Hepatocyte (in vitro differentiated cells): Measurements from ENCODE around the gene FBN1. TPM values are rescaled to one million over a fixed set of nuclear protein-coding genes. Genes with fewer than 3 reads are reported as not detected.

ENCODE experiments used
- DNase-seq: peaks from one replicate; pipeline ENCODE4 v3.0.0-alpha.2; 2016; ENCODE audit warnings: low spot score
- H2AFZ ChIP-seq: fragments of 200-600 bp; sonication (generic); 2 replicates; pipeline ENCODE4 v1.6.0; 2016; ENCODE audit warnings: antibody characterized with exemption, mild to moderate bottlenecking
- H3K27ac ChIP-seq: fragments of 200-600 bp; sonication (generic); 2 replicates; pipeline ENCODE4 v1.5.1; 2016; ENCODE audit warnings: mild to moderate bottlenecking
- H3K27me3 ChIP-seq: fragments of 200-600 bp; sonication (generic); 2 replicates; pipeline ENCODE4 v1.6.1; 2016
- H3K36me3 ChIP-seq: fragments of 200-600 bp; sonication (generic); replicated peaks from 2 replicates; pipeline ENCODE4 v1.5.1; 2016; ENCODE audit warnings: low read depth; ENCODE audit not compliant: insufficient read depth
- H3K4me1 ChIP-seq: fragments of 200-600 bp; sonication (generic); 2 replicates; pipeline ENCODE4 v1.5.1; 2016; ENCODE audit warnings: mild to moderate bottlenecking, moderate library complexity; ENCODE audit not compliant: insufficient read depth
- H3K4me2 ChIP-seq: fragments of 200-600 bp; sonication (generic); 2 replicates; pipeline ENCODE4 v1.6.0; 2016
- H3K4me3 ChIP-seq: fragments of 200-600 bp; sonication (generic); 2 replicates; pipeline ENCODE4 v1.5.1; 2016; ENCODE audit warnings: mild to moderate bottlenecking
- H3K79me2 ChIP-seq: fragments of 200-600 bp; sonication (generic); 2 replicates; pipeline ENCODE4 v1.6.0; 2017; ENCODE audit warnings: mild to moderate bottlenecking
- H3K9me2 ChIP-seq: fragments of 200-600 bp; sonication (generic); replicated peaks from 2 replicates; pipeline ENCODE4 v1.6.0; 2017; ENCODE audit warnings: mild to moderate bottlenecking; ENCODE audit not compliant: insufficient read depth
- H3K9me3 ChIP-seq: fragments of 200-600 bp; sonication (generic); 2 replicates; pipeline ENCODE4 v1.5.1; 2016; ENCODE audit warnings: low read depth, mild to moderate bottlenecking
- H4K20me1 ChIP-seq: fragments of 200-600 bp; sonication (generic); 2 replicates; pipeline ENCODE4 v1.6.0; 2016; ENCODE audit warnings: mild to moderate bottlenecking; ENCODE audit not compliant: insufficient read depth, poor library complexity, severe bottlenecking
- CTCF ChIP-seq: fragments of 200-600 bp; sonication (generic); IDR thresholded peaks from 2 replicates; pipeline ENCODE4 v1.5.1; 2016; ENCODE audit warnings: antibody characterized with exemption, mild to moderate bottlenecking; ENCODE audit not compliant: poor library complexity
- EZH2 ChIP-seq: fragments of 200-600 bp; sonication (generic); IDR thresholded peaks from 2 replicates; pipeline ENCODE4 v1.6.1; 2016; ENCODE audit warnings: antibody characterized with exemption, mild to moderate bottlenecking, borderline replicate concordance
- EZH2phosphoT487 ChIP-seq: fragments of 200-600 bp; sonication (generic); IDR thresholded peaks from one replicate; pipeline ENCODE4 v1.6.1; 2018; ENCODE audit warnings: antibody characterized with exemption, mild to moderate bottlenecking, low read depth, moderate library complexity; ENCODE audit not compliant: unreplicated experiment, severe bottlenecking
- WGBS: methylation state at CpG from one replicate; pipeline ENCODE4 v1.1.6; 2016; ENCODE audit warnings: low lambda C conversion rate; ENCODE audit errors: missing lambda C conversion rate; 5-methylcytosine and 5-hydroxymethylcytosine counted together
- polyA plus RNA-seq: library from polyadenylated mRNA; unstranded; fragments of >200 nt; fragmentation: Nextera tagmentation; extraction: Ambion mirVana; gene quantifications from 2 replicates; pipeline ENCODE4 v1.2.1, GENCODE V29; 2016
- total RNA-seq: library from RNA; depleted of rRNA; stranded (reverse); fragments of >200 nt; gene quantifications from 2 replicates; pipeline ENCODE4 v1.2.3, GENCODE V29; 2014

Gene FBN1
- total and polyA plus RNA-seq, 2 experiments from 2014 or later: 76.6 to 199 TPM

GRCh38 chr15:48400086-48400485 is 245.4 kb downstream of the FBN1 start:
- H3K4me2 ChIP-seq: no peak overlapping the region
- no peak for DNase-seq
- H2AFZ ChIP-seq: no peak overlapping the region
- H3K4me1 ChIP-seq: no peaks in the 10 kb centered on the region
- no peaks in the 10 kb centered on the region for H3K27me3 ChIP-seq
- H4K20me1 ChIP-seq: no peaks in the 10 kb centered on the region
- H3K4me3 ChIP-seq: no peak overlapping the region
- no peaks in the 10 kb centered on the region for H3K36me3 ChIP-seq
- no peaks in the 10 kb centered on the region for H3K79me2 ChIP-seq
- no peaks in the 10 kb centered on the region for H3K9me3 ChIP-seq
- WGBS: 82% methylated on average over 2 of the region's 2 CpGs
- no peaks in the 10 kb centered on the region for H3K9me2 ChIP-seq
- TF ChIP-seq EZH2 (no peak), EZH2phosphoT487 (no peak), CTCF (no peak)
- no peak overlapping the region for H3K27ac ChIP-seq

DNA sequence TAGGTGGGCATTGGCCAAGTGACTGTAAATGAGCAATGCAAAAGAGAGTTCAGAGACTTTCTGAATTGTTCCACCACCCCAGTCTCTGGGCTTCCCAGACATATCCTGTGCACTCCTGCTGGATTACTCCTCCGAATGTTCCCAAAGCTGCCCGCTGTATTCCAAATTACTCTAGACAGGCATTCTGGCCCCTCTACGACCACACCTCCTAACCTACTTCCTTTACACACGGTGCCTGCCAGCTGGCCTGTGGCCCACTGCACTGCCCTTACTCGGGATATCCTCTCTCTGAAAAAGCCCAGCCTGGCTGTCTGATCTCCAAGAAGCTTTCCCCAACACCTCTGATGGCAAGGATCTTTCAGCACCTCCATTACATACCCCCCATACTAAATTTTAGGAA is 247.7 kb downstream of the FBN1 start:
- 76% methylated on average over 5 of the region's 5 CpGs for WGBS
- Histone ChIP-seq H3K27ac (no peak overlapping the region), H3K4me3 (no peak overlapping the region), H4K20me1 (no peaks in the 10 kb centered on the region), H3K36me3 (no peaks in the 10 kb centered on the region), H3K79me2 (no peaks in the 10 kb centered on the region), H3K27me3 (no peaks in the 10 kb centered on the region), H3K4me1 (no peaks in the 10 kb centered on the region), H3K4me2 (no peak overlapping the region), H3K9me3 (no peaks in the 10 kb centered on the region), H2AFZ (no peak overlapping the region), H3K9me2 (no peaks in the 10 kb centered on the region)
- DNase-seq: no peak
- no peak for TF ChIP-seq EZH2
- TF ChIP-seq EZH2phosphoT487: no peak
- no peak for TF ChIP-seq CTCF

DNA sequence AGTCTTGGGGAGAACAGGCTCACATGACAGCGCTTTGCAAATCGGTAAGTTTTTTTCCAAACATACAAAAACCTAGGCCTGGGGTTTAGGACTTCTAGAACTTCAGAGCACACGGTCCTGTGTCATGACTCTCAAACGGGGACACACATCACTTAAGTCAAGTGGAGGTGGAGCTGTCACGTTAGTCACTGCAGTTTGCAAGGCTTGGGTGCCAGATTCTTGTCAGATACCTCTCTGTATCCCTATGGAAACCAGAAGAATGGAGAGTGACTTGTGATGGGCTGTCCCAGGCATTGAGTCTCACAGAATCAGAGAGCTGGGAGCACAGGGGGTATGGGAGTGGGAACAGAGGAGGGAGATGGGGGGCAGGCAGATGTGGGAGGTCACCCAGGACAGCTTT is 249.5 kb downstream of the FBN1 start:
- no peak overlapping the region for H3K4me3 ChIP-seq
- no peaks in the 10 kb centered on the region for H4K20me1 ChIP-seq
- H3K27ac ChIP-seq: no peak overlapping the region
- H3K27me3 ChIP-seq: no peaks in the 10 kb centered on the region
- DNase-seq: no peak
- H3K4me2 ChIP-seq: no peak overlapping the region
- no peaks in the 10 kb centered on the region for H3K36me3 ChIP-seq
- no peaks in the 10 kb centered on the region for H3K9me2 ChIP-seq
- H3K9me3 ChIP-seq: no peaks in the 10 kb centered on the region
- no peak overlapping the region for H2AFZ ChIP-seq
- TF ChIP-seq EZH2 (no peak), CTCF (no peak), EZH2phosphoT487 (no peak)
- H3K79me2 ChIP-seq: no peaks in the 10 kb centered on the region
- 86% methylated on average over 5 of the region's 5 CpGs for WGBS
- no peaks in the 10 kb centered on the region for H3K4me1 ChIP-seq

- H3K79me2 ChIP-seq: no peaks in the 10 kb centered on the region
- no peaks in the 10 kb centered on the region for H3K4me1 ChIP-seq
- no peaks in the 10 kb centered on the region for H3K27me3 ChIP-seq
- H3K27ac ChIP-seq: no peak overlapping the region
- 97% methylated on average over 5 of the region's 5 CpGs for WGBS
- no peak overlapping the region for H2AFZ ChIP-seq
- DNase-seq: no peak
- no peak overlapping the region for H3K4me3 ChIP-seq
- H3K9me3 ChIP-seq: no peaks in the 10 kb centered on the region
- no peaks in the 10 kb centered on the region for H3K36me3 ChIP-seq
- TF ChIP-seq EZH2: no peak
- no peak for TF ChIP-seq EZH2phosphoT487
- TF ChIP-seq CTCF: no peak
- H3K4me2 ChIP-seq: no peak overlapping the region
- H3K9me2 ChIP-seq: no peaks in the 10 kb centered on the region
- no peaks in the 10 kb centered on the region for H4K20me1 ChIP-seq
Observed at GRCh38 chr15:48395521-48396011, 249.9 kb downstream of the FBN1 start.
